GM12892 (cell line): ENCODE measurements around the gene RFC4. TPM values are rescaled to one million over a fixed set of nuclear protein-coding genes. Genes with fewer than 3 reads are reported as not detected.
"Not testable (repeated sequence)": the region's sequence is repeated elsewhere in the genome, so short reads cannot be mapped to it uniquely, and the experiment has no call there.

Experiments
- DNase-seq: peaks from one replicate; pipeline ENCODE4 v3.0.0; 2011; ENCODE audit not compliant: insufficient read length
- FAIRE-seq: peaks from 2 replicates; lab custom pipeline; 2011; peaks lifted over from hg19 to GRCh38; lab: Jason Lieb, UNC
- POLR2A ChIP-seq: IDR thresholded peaks from 2 replicates; pipeline ENCODE4 v1.6.1; 2011; ENCODE audit warnings: low read depth, low read length, control low read depth
- POLR2AphosphoS5 ChIP-seq: IDR thresholded peaks from 2 replicates; pipeline ENCODE4 v1.6.1; 2011; ENCODE audit warnings: low read depth, low read length, control low read depth
- TAF1 ChIP-seq: IDR thresholded peaks from 2 replicates; pipeline ENCODE4 v1.6.1; 2011; ENCODE audit warnings: low read depth, mild to moderate bottlenecking, control low read depth, low read length, borderline replicate concordance
- polyA plus RNA-seq: library from polyadenylated mRNA; unstranded; fragments of >200 nt; gene quantifications from one replicate; pipeline ENCODE4 v1.2.1, GENCODE V29; 2012; ENCODE audit warnings: missing spikeins, inconsistent platforms; ENCODE audit not compliant: missing spikeins

Gene RFC4
- polyA plus RNA-seq = 91.7 TPM

GRCh38 chr3:186806089-186807055 lies at the start of gene RFC4:
Gene RFC4 (minus strand): TSS chr3:186806482. CDS start chr3:186804713, 1,769 bp downstream.
- FAIRE-seq (peak; percentile 98), DNase-seq (peak; percentile 64)
- peak; percentile 81; the same call in 1 of the 2 replicates for TF ChIP-seq TAF1
- TF ChIP-seq POLR2A = peak; percentile 86
- peak; percentile 94 for TF ChIP-seq POLR2AphosphoS5

GRCh38 chr3:186854954-186855353 lies 48.7 kb upstream of the RFC4 start:
- no peak for FAIRE-seq
- DNase-seq = no peak
- TF ChIP-seq TAF1 (no peak), POLR2A (no peak), POLR2AphosphoS5 (no peak)

GRCh38 chr3:186854146-186854545 lies 47.9 kb upstream of the RFC4 start:
- TF ChIP-seq POLR2A = no peak
- no peak for TF ChIP-seq POLR2AphosphoS5
- TF ChIP-seq TAF1 = no peak
- DNase-seq (no peak), FAIRE-seq (no peak)

GRCh38 chr3:186852994-186853393 lies 46.7 kb upstream of the RFC4 start:
- FAIRE-seq (no peak), DNase-seq (no peak)
- TF ChIP-seq POLR2AphosphoS5 (no peak), TAF1 (no peak), POLR2A (no peak)

- DNase-seq, FAIRE-seq: not testable (repeated sequence)
Observed at GRCh38 chr3:186851835-186852234, 45.6 kb upstream of the RFC4 start.

- TF ChIP-seq POLR2AphosphoS5 = no peak
- FAIRE-seq (peak; percentile 89), DNase-seq (no peak)
Observed at GRCh38 chr3:186849374-186849975, 43.2 kb upstream of the RFC4 start.

- no peak for TF ChIP-seq POLR2AphosphoS5
- no peak for TF ChIP-seq TAF1
- TF ChIP-seq POLR2A = no peak
- FAIRE-seq = no peak
- no peak for DNase-seq
Observed at GRCh38 chr3:186847437-186847836, 41.2 kb upstream of the RFC4 start.

GRCh38 chr3:186845756-186846155 lies 39.5 kb upstream of the RFC4 start:
- no peak for DNase-seq
- FAIRE-seq = no peak
- no peak for TF ChIP-seq TAF1
- no peak for TF ChIP-seq POLR2A
- no peak for TF ChIP-seq POLR2AphosphoS5

- DNase-seq (no peak), FAIRE-seq (no peak)
- TF ChIP-seq POLR2A = no peak
- no peak for TF ChIP-seq TAF1
- TF ChIP-seq POLR2AphosphoS5 = no peak
Observed at GRCh38 chr3:186844908-186845307, 38.6 kb upstream of the RFC4 start.

- TF ChIP-seq POLR2AphosphoS5 (no peak), TAF1 (no peak), POLR2A (no peak)
- FAIRE-seq = no peak
- DNase-seq = no peak
Observed at GRCh38 chr3:186843039-186843432, 36.8 kb upstream of the RFC4 start.

GRCh38 chr3:186842426-186843038 lies 36.2 kb upstream of the RFC4 start, which contains the start of gene ADIPOQ:
Gene ADIPOQ (plus strand): TSS chr3:186842710. CDS start chr3:186853059, 10,349 bp downstream.
- FAIRE-seq = no peak
- TF ChIP-seq POLR2A (no peak), POLR2AphosphoS5 (no peak), TAF1 (no peak)
- no peak for DNase-seq
